Adipose tissue (tissue), 3 donors: ENCODE data around the gene MTMR11. TPM values are rescaled to one million over a fixed set of nuclear protein-coding genes. Genes with fewer than 3 reads are reported as not detected.

Source experiments
- H3K27ac ChIP-seq: one replicate; pipeline ENCODE4 v1.5.1; 2013; ENCODE audit warnings: low read depth, low read length
- WGBS, 3 donors: extraction: QIAGEN DNeasy Blood & Tissue Kit; methylation state at CpG; one replicate each; pipeline ENCODE4 v1.1.7; 2013; 5-methylcytosine and 5-hydroxymethylcytosine counted together
- polyA plus RNA-seq, 3 donors: library from polyadenylated mRNA; stranded (reverse); fragments of 200-250 nt; gene quantifications; one replicate each; pipeline ENCODE4 v1.2.3, GENCODE V29; 2013
- donor health status: healthy with polysubstance abuse.
- donor health status: Bipolar disorder and iron deficiency.
- donor health status: healthy.

Gene MTMR11
- polyA plus RNA-seq, 3 donors = 1.4 to 7.3 (median 2.1) TPM

GRCh38 chr1:149916193-149916897, 20.3 kb downstream of the MTMR11 start:
- WGBS, 3 donors = 20 to 24% (median 20%) methylated on average over 9 of the region's 9 CpGs
- no peak overlapping the region for H3K27ac ChIP-seq

GRCh38 chr1:149915429-149916192, 21.1 kb downstream of the MTMR11 start:
- WGBS, 3 donors = 76 to 80% (median 79%) methylated on average over 11 of the region's 11 CpGs
- no peak overlapping the region for H3K27ac ChIP-seq

GRCh38 chr1:149914545-149914944, 22.1 kb downstream of the MTMR11 start:
- no peak overlapping the region for H3K27ac ChIP-seq
- WGBS, 3 donors = 70 to 82% (median 79%) methylated on average over 1 of the region's 1 CpG

GRCh38 chr1:149906570-149907075, 30.1 kb downstream of the MTMR11 start:
- H3K27ac ChIP-seq = no peak overlapping the region
- 69 to 93% (median 90%) methylated on average over 10 of the region's 10 CpGs for WGBS, 3 donors

GRCh38 chr1:149903836-149904491, 32.7 kb downstream of the MTMR11 start:
- WGBS, 3 donors = 76 to 88% (median 87%) methylated on average over 5 of the region's 5 CpGs
- H3K27ac ChIP-seq = no peak overlapping the region

GRCh38 chr1:149899460-149900284, 37.0 kb downstream of the MTMR11 start, which contains the start of gene BOLA1:
Gene BOLA1, plus strand, starts transcription at chr1:149899568. Its CDS starts 492 bp downstream, at chr1:149900060.
- peak within 1 kb of the TSS; percentile 48 for H3K27ac ChIP-seq
- 4 to 5% (median 5%) methylated on average over 65 of the region's 65 CpGs for WGBS, 3 donors

GRCh38 chr1:149896575-149896974, 40.1 kb downstream of the MTMR11 start:
- WGBS, 3 donors = 80 to 96% (median 93%) methylated on average over 4 of the region's 4 CpGs
- no peak overlapping the region for H3K27ac ChIP-seq

- no peak overlapping the region for H3K27ac ChIP-seq
- WGBS, 3 donors = 20 to 24% (median 23%) methylated on average over 6 of the region's 6 CpGs
These were observed 47.7 kb downstream of the MTMR11 start for GRCh38 chr1:149888999-149889289.

- 1 to 4% (median 3%) methylated on average over 28 of the region's 28 CpGs for WGBS, 3 donors
- H3K27ac ChIP-seq = peak overlapping the region; percentile 91
These were observed 48.3 kb downstream of the MTMR11 start for GRCh38 chr1:149888247-149888998.

- peak overlapping the region; percentile 91 for H3K27ac ChIP-seq
- WGBS, 3 donors = 0% methylated on average over 46 of the region's 46 CpGs
These were observed 49.0 kb downstream of the MTMR11 start for GRCh38 chr1:149887456-149888246.

GRCh38 chr1:149887196-149887455, 49.6 kb downstream of the MTMR11 start:
- peak overlapping the region; percentile 91 for H3K27ac ChIP-seq
- 0 to 2% (median 1%) methylated on average over 9 to 13 of the region's 13 CpGs for WGBS, 3 donors

- H3K27ac ChIP-seq = peak overlapping the region; percentile 91
- 0 to 1% (median 0%) methylated on average over 62 of the region's 62 CpGs for WGBS, 3 donors
These were observed 50.1 kb downstream of the MTMR11 start for GRCh38 chr1:149886396-149887195.

GRCh38 chr1:149886121-149886395, 50.6 kb downstream of the MTMR11 start:
- peak overlapping the region; percentile 66 for H3K27ac ChIP-seq
- 0 to 1% (median 0%) methylated on average over 17 to 19 of the region's 19 CpGs for WGBS, 3 donors

- WGBS, 3 donors = 0 to 1% (median 1%) methylated on average over 36 of the region's 36 CpGs
- H3K27ac ChIP-seq = peak overlapping the region; percentile 66
These were observed 51.1 kb downstream of the MTMR11 start for GRCh38 chr1:149885339-149886120.

GRCh38 chr1:149884433-149885338, 52.0 kb downstream of the MTMR11 start:
- WGBS, 3 donors = 10% methylated on average over 9 of the region's 9 CpGs

More at GRCh38 chr1:149884433-149885338, 52.0 kb downstream of the MTMR11 start:
- H3K27ac ChIP-seq = no peak overlapping the region
